GM18907 (cell line): ENCODE measurements around the gene POLR1A.
"Not testable (repeated sequence)": the region's sequence is repeated elsewhere in the genome, so short reads cannot be mapped to it uniquely, and the experiment has no call there.

Experiments
- ATAC-seq: cut with Tn5 transposase; IDR thresholded peaks from one replicate; pipeline ENCODE4 v1.9.1; 2021; ENCODE audit warnings: mild to moderate bottlenecking, moderate library complexity; ENCODE audit not compliant: unreplicated experiment

POLR1A gene

DNA sequence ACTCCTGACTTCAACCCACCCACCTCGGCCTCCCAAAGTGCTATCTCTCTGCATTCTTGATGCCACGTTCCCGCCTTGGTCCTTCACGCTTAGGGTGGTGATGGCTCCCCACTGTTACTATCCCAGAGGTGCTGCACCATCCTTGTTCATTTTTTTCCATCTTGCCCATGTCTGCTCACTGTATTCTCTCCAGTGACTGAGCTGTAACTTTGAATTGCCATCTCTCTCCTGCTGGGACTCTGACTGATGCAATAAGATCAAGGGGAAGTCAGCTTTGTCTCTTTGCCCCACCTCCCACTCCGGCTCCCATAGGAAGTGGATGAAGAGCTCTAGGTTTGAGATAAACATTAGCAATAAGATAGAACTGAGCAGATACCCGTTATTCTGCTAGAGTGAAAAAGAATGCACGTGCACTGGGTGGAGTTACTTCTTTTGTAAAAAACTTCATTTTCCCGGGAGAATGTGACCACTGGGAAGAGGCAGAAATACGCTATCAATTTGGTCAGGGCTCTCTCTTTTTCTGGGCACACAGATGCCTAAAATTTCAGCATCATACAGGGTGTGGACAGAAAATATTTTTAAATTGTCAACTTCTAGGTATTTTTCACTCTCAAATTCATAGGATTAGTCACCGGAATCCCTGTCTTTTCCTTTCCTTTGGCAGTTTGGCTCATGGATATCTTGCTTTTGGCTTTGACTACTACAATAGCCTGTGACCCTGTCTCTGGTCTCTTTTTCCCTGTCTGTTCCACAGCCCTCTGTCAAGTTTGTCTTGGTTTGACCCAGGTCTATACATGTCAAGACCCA, 105.4 kb downstream of the POLR1A start:
- no peak for ATAC-seq

DNA sequence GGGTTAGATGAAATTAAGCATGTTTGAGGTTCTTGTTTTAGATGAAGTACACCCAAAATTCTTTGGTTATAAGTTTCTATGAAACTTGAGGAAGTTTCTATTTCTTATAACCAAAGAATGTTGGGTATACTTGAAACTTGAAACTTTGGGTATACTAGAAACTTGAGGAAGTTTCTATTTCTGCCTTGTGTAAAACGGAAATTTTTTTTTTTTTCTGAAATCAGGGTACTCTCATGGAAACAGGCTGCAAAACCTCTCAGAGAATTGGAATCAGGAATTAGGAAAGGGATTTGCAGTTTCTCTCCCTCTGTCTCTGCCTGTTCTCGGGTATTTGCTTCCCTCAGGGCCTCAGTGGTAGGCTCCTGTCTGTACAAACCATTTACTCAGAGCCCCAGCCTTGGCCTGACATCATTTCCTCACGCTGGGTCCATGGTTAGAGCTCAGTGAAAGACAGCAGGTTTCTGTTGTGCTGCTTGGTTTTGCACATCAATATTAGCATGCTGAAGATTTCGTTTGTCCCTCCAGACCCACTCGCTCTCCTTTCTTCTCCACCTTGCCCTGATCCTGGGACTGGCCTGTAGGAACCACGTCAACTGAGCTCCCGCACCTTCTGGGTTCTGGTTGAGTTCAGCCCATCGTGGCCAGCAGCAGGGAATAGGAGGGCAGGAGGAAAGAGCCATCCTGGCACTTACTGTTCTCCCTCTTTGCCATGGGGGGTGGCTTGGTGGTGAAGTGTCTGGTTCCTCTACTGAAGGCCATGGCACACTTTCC, 106.4 kb downstream of the POLR1A start:
- ATAC-seq: peak; percentile 69

DNA sequence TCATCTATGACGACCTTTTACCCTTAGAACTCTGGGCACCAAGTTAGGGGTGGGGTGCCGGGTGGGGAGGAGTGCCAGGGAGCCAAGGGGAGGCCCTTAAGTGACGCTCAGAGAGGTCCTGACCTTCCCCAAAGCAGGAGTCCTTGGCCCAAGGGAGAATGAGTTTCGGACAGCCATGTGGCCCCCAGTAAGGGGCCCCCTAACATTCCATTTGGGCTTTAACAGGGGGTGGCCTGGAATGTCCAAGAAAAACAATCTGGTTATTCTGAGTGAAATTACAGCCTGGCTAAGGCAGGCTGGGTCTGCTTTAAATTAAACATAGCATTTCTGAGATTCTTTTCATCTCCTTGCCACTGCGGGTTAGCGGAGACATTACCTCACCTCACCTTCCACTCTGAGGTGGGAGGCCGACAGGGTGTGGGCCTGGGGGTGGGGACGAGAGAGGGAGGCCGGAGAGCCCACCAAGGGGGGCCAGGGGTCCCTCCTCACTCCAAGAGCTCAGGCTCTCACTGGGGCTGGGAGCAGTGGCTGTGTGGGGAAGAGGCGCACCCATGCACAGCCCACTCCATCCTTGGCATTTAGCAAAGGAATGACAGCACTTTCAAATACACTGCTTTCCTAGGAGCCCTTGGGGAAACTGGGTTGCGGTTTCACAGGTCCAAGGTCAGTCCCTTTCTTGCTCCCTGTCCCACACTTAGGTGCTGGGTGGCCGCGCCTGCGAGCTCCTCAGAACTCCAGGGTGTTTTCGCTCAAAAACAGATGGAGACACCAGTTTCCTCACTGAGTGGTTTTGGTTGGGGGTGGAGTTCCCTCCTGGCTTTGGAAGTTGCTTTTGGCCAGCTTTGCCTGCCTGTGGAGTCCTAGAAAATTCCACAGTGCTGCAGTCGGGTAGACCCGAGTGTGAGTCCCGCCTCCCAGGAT, 107.4 kb downstream of the POLR1A start:
- no peak for ATAC-seq

- no peak for ATAC-seq
Measured at GRCh38 chr2:85997017-85997970, 108.4 kb downstream of the POLR1A start.

GRCh38 chr2:85996591-85996990, 109.1 kb downstream of the POLR1A start:
- no peak for ATAC-seq

DNA sequence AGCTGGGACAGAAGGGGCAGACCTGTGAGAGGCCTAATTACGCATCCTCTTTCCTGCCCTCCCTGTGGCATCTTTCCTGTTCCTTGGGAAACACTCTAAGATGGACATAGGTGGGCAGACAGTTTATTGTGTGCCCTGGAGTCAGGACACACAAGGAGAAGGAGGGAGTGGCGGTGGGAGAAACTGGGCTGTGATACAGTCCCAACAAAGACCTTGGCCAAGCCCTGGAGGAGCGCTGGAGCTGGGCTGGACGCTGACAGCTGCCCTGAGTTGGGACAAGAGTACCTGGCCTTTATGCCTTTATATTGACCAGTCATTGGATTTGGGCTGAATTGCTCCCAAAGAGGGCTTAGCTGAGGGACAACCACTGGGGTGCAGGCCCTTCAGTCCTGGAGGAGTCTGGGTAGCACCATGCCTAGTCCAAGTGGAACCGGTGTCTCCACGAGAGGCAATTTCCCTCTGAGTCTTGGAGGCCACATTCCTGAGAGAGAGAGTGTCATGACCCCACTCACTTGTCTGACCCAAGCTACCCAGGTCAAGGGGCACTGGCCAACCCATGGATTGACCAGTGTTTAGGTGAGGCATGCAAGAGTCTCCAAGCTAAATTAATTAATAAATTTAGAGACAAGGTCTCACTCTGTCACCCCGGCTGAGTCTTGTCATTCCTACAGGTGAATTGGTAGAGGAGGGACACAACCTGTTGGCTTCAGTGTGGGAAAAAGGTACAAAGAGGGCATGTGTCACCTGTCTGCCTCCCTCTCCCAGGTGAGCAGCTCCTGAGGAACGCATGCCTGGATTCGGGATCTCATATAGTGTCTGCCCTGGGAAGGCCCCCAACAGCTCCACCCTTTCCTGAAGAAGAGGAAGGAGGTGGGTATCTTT, 109.8 kb downstream of the POLR1A start:
- no peak for ATAC-seq

DNA sequence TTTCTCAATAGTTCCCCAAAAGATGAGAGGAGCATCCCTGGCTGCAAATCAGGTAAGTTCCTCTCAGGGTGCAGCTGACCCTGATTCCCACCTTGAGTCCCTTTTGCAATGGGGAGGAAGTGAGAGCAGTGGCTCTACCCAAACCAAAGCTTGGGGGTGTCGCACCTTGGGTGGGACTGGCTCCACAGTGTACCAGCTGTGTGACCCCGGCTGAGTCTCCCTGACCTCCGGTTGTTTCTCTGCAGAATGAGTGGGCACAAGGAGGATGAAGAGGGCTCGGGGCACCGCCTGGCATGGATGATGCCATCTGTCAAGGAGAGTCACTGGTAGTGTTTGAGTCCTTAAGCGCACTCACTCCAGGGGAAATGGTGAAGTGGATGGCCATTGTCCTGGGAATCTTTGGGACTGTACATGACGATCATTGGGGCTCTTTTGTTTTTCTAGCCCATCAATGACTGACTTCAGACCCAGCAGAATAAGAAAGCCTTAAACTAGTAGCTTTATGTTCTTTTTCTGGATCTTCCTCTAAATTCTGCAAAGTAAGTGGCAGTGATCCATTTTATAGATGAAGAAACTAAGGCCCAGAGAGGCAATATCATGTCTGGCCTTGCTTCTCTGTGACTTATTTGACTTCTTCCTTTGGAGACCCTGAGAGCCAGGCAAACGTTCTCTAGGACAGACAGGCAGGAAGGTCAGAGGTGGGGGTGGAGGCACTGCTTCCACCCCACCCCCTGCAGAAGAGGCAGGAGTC, 110.6 kb downstream of the POLR1A start:
- ATAC-seq: no peak

GRCh38 chr2:85994421-85994777, 111.3 kb downstream of the POLR1A start:
- peak; percentile 20 for ATAC-seq

GRCh38 chr2:85992611-85993010, 113.1 kb downstream of the POLR1A start:
- ATAC-seq: no peak

- ATAC-seq: not testable (repeated sequence)
Measured at GRCh38 chr2:85992053-85992452, 113.6 kb downstream of the POLR1A start.

GRCh38 chr2:85990084-85990483, 115.6 kb downstream of the POLR1A start:
- no peak for ATAC-seq

DNA sequence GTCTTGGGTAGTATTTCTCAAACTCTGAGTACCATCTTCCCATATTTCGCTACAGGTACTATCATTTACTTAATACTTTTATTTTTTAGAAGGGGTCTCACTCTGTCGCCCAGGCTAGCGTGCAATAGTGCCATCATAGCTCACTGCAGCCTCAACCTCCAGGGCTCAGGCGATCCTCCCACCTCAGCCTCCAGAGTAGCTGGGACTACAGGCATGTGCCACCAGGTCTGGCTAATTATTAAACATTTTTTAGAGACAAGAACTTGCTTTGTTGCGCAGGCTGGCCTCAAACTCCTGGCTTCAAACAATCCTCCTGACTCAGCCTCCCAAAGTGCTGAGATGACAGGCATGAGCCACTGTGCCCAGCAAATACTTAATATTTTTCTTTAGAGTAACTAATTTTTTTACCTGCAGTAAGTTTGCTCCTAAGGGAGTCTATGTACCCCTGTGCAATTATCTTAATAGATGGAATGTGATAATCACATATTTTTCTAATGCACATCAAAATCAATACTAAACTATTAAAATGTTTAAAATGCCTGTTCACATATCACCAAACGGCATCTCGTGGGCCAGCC, 116.3 kb downstream of the POLR1A start:
- ATAC-seq: no peak

DNA sequence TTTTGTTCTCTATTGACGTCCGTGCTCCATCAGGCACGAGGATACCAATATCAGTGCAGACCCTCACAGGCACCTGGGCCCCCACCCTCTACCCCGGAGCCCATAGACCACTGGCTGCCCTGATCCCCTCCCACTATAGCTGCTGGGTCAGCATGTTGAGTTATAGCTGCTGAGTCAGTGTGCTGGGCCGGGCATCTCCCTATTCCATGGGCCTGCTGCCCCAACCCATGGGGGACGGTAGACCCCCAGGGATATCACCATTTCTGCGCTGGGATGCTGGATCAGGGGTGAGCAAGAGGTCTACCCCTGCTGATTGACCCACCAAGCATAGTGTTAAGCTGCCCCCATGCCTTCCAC, 116.8 kb downstream of the POLR1A start:
- no peak for ATAC-seq

- no peak for ATAC-seq
Measured at GRCh38 chr2:85988175-85988913, 117.3 kb downstream of the POLR1A start.

- ATAC-seq: no peak
Measured at GRCh38 chr2:85987266-85988174, 118.2 kb downstream of the POLR1A start.

- ATAC-seq: no peak
Measured at GRCh38 chr2:85986121-85986520, 119.6 kb downstream of the POLR1A start.
